Panc1 (cell line): Measurements from ENCODE around the gene OR1K1.

Experiments
- POLR2AphosphoS5 ChIP-seq: IDR thresholded peaks from 2 replicates; pipeline ENCODE4 v1.6.1; 2012; ENCODE audit warnings: mild to moderate bottlenecking, low read depth, low read length, moderate library complexity
- SIN3A ChIP-seq: IDR thresholded peaks from 2 replicates; pipeline ENCODE4 v1.6.1; 2012; ENCODE audit warnings: low read depth, mild to moderate bottlenecking, low read length, moderate library complexity, borderline replicate concordance; ENCODE audit not compliant: insufficient read depth
- TF ChIP-seq, protein P1 (sequence below), 2 experiments: IDR thresholded peaks; 2 replicates each; pipeline ENCODE4 v1.6.1; 2011 to 2012; ENCODE audit warnings: low read depth in 2 of 2, control low read depth in 1 of 2, low read length in 1 of 2, mild to moderate bottlenecking in 1 of 2, moderate library complexity in 1 of 2; ENCODE audit not compliant: insufficient read depth in 1 of 2
- TF ChIP-seq, protein P2 (sequence below): fragments of 450-650 bp; IDR thresholded peaks from 2 replicates; pipeline ENCODE4 v1.5.1; 2017; ENCODE audit warnings: mild to moderate bottlenecking

DNA sequence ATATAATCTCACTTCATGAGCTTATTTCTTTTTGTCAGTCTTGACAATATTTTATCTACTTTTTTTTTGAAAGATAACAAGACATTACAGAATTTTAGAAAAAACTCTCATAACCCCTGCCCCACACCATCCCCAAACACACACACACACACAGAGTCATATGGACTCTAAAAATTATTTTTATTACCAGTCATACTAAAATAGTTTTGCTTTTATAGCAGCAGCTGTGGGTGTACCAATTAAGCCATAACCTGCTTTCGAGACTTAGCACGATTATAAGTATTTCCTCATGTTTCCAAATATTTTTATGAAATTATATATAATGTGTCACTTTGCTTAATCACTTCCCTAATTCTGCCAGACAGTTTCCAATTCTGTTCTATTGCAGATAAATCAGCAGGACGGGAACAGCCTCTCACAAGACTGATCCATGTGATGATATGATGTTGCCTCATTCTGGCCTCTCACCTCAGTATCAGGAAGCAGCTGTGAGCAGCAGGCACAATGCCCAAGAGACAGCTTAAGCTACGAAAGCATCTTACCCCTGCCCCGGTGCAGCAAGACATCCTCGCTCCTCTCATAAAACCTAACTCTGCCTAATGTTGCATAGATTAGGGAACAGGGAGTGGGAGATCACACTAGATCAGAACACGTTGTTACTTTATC is 21.5 kb downstream of the OR1K1 start:
- TF ChIP-seq, protein P1, sequence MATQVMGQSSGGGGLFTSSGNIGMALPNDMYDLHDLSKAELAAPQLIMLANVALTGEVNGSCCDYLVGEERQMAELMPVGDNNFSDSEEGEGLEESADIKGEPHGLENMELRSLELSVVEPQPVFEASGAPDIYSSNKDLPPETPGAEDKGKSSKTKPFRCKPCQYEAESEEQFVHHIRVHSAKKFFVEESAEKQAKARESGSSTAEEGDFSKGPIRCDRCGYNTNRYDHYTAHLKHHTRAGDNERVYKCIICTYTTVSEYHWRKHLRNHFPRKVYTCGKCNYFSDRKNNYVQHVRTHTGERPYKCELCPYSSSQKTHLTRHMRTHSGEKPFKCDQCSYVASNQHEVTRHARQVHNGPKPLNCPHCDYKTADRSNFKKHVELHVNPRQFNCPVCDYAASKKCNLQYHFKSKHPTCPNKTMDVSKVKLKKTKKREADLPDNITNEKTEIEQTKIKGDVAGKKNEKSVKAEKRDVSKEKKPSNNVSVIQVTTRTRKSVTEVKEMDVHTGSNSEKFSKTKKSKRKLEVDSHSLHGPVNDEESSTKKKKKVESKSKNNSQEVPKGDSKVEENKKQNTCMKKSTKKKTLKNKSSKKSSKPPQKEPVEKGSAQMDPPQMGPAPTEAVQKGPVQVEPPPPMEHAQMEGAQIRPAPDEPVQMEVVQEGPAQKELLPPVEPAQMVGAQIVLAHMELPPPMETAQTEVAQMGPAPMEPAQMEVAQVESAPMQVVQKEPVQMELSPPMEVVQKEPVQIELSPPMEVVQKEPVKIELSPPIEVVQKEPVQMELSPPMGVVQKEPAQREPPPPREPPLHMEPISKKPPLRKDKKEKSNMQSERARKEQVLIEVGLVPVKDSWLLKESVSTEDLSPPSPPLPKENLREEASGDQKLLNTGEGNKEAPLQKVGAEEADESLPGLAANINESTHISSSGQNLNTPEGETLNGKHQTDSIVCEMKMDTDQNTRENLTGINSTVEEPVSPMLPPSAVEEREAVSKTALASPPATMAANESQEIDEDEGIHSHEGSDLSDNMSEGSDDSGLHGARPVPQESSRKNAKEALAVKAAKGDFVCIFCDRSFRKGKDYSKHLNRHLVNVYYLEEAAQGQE (IDR thresholded peaks at IDR 0.05; ENCODE audit: insufficient read depth in 1 of 2, low read depth in 2 of 2, low read length in 1 of 2), result no peak
- TF ChIP-seq, protein P2, sequence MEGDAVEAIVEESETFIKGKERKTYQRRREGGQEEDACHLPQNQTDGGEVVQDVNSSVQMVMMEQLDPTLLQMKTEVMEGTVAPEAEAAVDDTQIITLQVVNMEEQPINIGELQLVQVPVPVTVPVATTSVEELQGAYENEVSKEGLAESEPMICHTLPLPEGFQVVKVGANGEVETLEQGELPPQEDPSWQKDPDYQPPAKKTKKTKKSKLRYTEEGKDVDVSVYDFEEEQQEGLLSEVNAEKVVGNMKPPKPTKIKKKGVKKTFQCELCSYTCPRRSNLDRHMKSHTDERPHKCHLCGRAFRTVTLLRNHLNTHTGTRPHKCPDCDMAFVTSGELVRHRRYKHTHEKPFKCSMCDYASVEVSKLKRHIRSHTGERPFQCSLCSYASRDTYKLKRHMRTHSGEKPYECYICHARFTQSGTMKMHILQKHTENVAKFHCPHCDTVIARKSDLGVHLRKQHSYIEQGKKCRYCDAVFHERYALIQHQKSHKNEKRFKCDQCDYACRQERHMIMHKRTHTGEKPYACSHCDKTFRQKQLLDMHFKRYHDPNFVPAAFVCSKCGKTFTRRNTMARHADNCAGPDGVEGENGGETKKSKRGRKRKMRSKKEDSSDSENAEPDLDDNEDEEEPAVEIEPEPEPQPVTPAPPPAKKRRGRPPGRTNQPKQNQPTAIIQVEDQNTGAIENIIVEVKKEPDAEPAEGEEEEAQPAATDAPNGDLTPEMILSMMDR, result no peak
- TF ChIP-seq POLR2AphosphoS5 (no peak), SIN3A (no peak)
